Common myeloid progenitor, CD34-positive (primary cell): ENCODE measurements around the gene NFKBIZ. TPM values are rescaled to one million over a fixed set of nuclear protein-coding genes. Genes with fewer than 3 reads are reported as not detected.

ENCODE experiments used
- CTCF ChIA-PET: fragments of 350-600 bp; sonication (Branson Sonifier 250); formaldehyde crosslinking; loops from one replicate; lab custom pipeline; 2021; ENCODE audit warnings: antibody characterized with exemption; lab: Charles Lee
- POLR2A ChIA-PET: fragments of 350-600 bp; sonication (Branson Sonifier 250); formaldehyde crosslinking; loops from one replicate; lab custom pipeline; 2021; ENCODE audit warnings: antibody characterized with exemption; lab: Charles Lee
- DNase-seq, 3 donors: peaks; one replicate each; pipeline versions ENCODE4 v3.0.0 to v3.0.0-alpha.2; 2013
- H3K27ac ChIP-seq, 2 experiments: 1 replicate in 1 of 2; 2 replicates in 1 of 2; pipeline ENCODE4 v1.7.0; 2013; ENCODE audit warnings: inconsistent platforms in 2 of 2, low read length in 2 of 2, mild to moderate bottlenecking in 2 of 2, low read depth in 1 of 2, moderate library complexity in 1 of 2; ENCODE audit not compliant: severe bottlenecking in 2 of 2, insufficient read depth in 1 of 2, poor library complexity in 1 of 2
- H3K27me3 ChIP-seq, 5 experiments: replicated peaks in 2 of 5; 1 replicate in 3 of 5; 2 replicates in 2 of 5; pipeline versions ENCODE4 v1.6.1 to v1.7.0; 2013; ENCODE audit warnings: low read length in 4 of 5, mild to moderate bottlenecking in 2 of 5, moderate library complexity in 2 of 5, inconsistent platforms in 1 of 5; ENCODE audit not compliant: insufficient read depth in 5 of 5, control insufficient read depth in 4 of 5
- H3K36me3 ChIP-seq, 4 experiments: 1 replicate in 2 of 4; 2 replicates in 2 of 4; pipeline versions ENCODE4 v1.6.1 to v1.7.0; 2013; ENCODE audit warnings: low read length in 3 of 4, control low read depth in 1 of 4, mild to moderate bottlenecking in 1 of 4; ENCODE audit not compliant: control insufficient read depth in 4 of 4, insufficient read depth in 4 of 4
- H3K4me1 ChIP-seq, 4 experiments: 1 replicate in 3 of 4; 2 replicates in 1 of 4; pipeline versions ENCODE4 v1.6.1 to v1.7.1; 2013; ENCODE audit warnings: low read length in 3 of 4, mild to moderate bottlenecking in 3 of 4, control low read depth in 1 of 4, inconsistent platforms in 1 of 4, moderate library complexity in 1 of 4; ENCODE audit not compliant: control insufficient read depth in 4 of 4, insufficient read depth in 4 of 4; ENCODE audit errors: control extremely low read depth in 1 of 4
- H3K4me3 ChIP-seq, 7 experiments: 1 replicate in 4 of 7; 2 replicates in 3 of 7; pipeline versions ENCODE4 v1.5.1 to v1.7.0; 2013; ENCODE audit warnings: mild to moderate bottlenecking in 7 of 7, low read length in 6 of 7, moderate library complexity in 6 of 7, inconsistent platforms in 2 of 7, low read depth in 2 of 7, control low read depth in 1 of 7; ENCODE audit not compliant: insufficient read depth in 4 of 7, control insufficient read depth in 1 of 7; ENCODE audit errors: extremely low read depth in 1 of 7
- H3K9me3 ChIP-seq, 5 experiments: 1 replicate in 4 of 5; 2 replicates in 1 of 5; pipeline versions ENCODE4 v1.6.1 to v1.7.1; 2013; ENCODE audit warnings: low read length in 4 of 5, mild to moderate bottlenecking in 2 of 5, inconsistent platforms in 1 of 5, low read depth in 1 of 5, moderate library complexity in 1 of 5; ENCODE audit not compliant: control insufficient read depth in 4 of 5, insufficient read depth in 2 of 5; ENCODE audit errors: control extremely low read depth in 1 of 5
- WGBS: methylation state at CpG from one replicate; pipeline ENCODE4 v1.1.5; 2013; ENCODE audit not compliant: insufficient coverage; 5-methylcytosine and 5-hydroxymethylcytosine counted together
- polyA plus RNA-seq: library from polyadenylated mRNA; unstranded; fragments of 120-200 nt; gene quantifications from one replicate; pipeline ENCODE4 v1.2.1, GENCODE V29; 2013

Gene NFKBIZ
- 211 TPM for polyA plus RNA-seq

DNA sequence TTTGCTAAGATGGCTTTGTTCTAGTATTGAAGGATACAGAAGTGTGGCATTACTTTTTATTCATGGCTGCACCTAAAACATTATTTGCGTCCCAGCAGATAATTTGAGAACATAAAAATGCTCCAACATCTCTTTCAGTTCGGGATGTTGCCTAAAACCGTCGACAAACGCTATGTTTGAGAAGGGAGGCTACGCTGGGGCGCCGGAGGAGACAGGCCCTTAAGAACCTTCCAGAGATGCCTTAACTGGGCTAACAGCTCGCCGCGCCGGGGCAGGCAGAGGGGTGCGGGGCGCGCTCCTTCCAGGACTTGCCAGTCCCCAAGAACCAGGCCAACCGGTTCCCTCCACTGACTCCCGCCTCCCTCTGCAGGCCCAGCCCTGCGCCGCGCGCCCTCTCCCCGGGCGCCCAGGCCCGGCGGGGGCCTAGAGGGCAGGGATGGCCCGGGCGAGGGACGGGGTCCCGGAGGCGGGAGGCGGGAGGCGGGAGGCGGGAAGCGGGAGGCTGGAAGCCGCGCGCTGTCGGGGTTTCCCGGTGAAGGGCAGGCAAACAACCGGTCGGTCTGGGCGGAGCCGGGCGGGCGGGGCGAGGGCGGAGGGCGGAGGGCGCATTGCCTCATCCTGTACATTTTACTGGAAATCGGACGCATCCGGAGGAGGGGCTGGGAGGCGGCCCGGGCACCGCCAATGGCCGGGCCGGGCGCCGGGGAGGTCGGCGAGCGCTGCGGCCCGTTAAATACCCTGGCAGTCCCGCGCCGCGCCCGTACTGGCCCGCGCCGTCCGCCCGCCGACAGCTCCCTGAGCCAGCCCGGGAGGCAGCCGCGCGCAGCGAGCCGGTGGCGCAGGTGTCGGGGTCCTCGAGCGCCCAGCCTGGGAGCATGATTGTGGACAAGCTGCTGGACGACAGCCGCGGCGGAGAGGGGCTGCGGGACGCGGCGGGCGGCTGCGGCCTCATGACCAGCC lies at the start of gene NFKBIZ:
Gene NFKBIZ (plus strand): TSS at position 761 of the 960 bp plus-strand sequence. CDS start 115 bp downstream, at position 876.
- Histone ChIP-seq H3K27me3 (no peaks in the 10 kb centered on the region), H3K27ac (peak within 1 kb of the TSS; percentile 94 to 97), H3K4me1 (peaks cover 14 to 40% (median 24%) of the 10 kb centered on the region in 4 experiments), H3K4me3 (peak within 1 kb of the TSS; percentile 89 to 100 (median 94)), H3K9me3 (no peaks in the 10 kb centered on the region), H3K36me3 (peaks cover 15 to 27% (median 20%) of the 10 kb centered on the region in 4 experiments)
- peak; percentile 91 to 97 (median 97) for DNase-seq
- ChIA-PET POLR2A (interaction anchor here (0.6 to 2.3 kb wide), 21 partner anchors 9 to 380 kb away, joined by 3 to 37 read pairs (median 4); no protein-coding TSS in a partner anchor), CTCF (interaction anchor here (0.8 to 5.1 kb wide), 10 partner anchors 10 to 380 kb away, joined by 3 to 40 read pairs (median 4); no protein-coding TSS in a partner anchor)
- WGBS: 2% methylated on average over 60 of the region's 95 CpGs

DNA sequence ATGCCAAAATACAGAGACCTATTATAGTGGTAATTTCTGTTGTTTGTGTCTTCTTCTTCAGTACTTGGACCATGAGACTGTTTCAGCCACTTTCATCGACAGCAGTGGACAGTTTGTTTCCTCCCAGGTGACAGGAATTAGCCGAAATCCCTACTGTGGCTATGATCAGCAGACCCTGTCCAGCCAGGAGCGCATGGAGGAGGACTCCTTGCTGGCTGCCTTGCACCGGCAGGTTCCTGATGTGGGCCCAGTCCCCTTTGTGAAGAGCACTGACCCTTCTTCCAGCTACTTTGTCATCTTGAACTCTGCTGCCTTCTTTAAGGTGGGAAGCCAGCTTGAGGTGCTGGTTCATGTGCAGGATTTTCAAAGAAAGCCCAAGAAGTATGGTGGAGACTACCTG lies 48.1 kb upstream of the NFKBIZ start:
- CTCF ChIA-PET: interaction anchor here (0.7 to 16.9 kb wide), 6 partner anchors 10 to 424 kb away, joined by 3 to 414 read pairs (median 4); no protein-coding TSS in a partner anchor
- Histone ChIP-seq H3K9me3 (no peaks in the 10 kb centered on the region), H3K4me3 (no peak overlapping the region), H3K27me3 (no peaks in the 10 kb centered on the region), H3K36me3 (peaks cover 0 to 20% (median 11%) of the 10 kb centered on the region in 4 experiments), H3K4me1 (peaks cover 0 to 4% (median 0%) of the 10 kb centered on the region in 4 experiments), H3K27ac (peak overlapping the region in 1 of 2 experiments; percentile 18)
- 95% methylated on average over 3 of the region's 4 CpGs for WGBS
- no peak for DNase-seq
- POLR2A ChIA-PET: no interaction called here

DNA sequence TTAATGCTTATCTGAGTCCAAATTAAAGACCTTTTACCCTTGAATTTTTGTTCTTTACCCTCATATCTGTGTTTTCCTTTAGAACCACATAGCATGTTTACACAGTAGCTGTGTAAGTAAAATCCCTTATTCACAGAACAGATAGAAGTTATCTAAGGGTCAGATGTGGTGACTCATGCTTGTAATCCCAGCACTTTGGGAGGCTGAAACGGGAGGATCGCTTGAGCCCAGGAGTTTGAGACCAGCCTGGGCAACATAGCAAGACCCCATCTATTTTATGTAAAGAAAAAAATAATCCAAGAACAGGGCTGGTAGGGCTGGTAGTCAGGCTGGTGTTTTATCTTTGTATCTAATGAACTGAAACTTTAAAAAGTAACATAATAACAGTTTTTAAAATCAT lies 47.1 kb upstream of the NFKBIZ start:
- ChIA-PET POLR2A (no interaction called here), CTCF (interaction anchor here (0.8 to 16.9 kb wide), 17 partner anchors 9 to 736 kb away, joined by 3 to 414 read pairs (median 4); no protein-coding TSS in a partner anchor)
- WGBS: no CpG with 5 or more reads among the region's 2 CpGs
- Histone ChIP-seq H3K4me1 (peaks cover 0 to 4% (median 0%) of the 10 kb centered on the region in 4 experiments), H3K27ac (no peak overlapping the region), H3K9me3 (no peaks in the 10 kb centered on the region), H3K27me3 (no peaks in the 10 kb centered on the region), H3K36me3 (peaks cover 0 to 21% (median 10%) of the 10 kb centered on the region in 4 experiments), H3K4me3 (no peak overlapping the region)
- DNase-seq: no peak

DNA sequence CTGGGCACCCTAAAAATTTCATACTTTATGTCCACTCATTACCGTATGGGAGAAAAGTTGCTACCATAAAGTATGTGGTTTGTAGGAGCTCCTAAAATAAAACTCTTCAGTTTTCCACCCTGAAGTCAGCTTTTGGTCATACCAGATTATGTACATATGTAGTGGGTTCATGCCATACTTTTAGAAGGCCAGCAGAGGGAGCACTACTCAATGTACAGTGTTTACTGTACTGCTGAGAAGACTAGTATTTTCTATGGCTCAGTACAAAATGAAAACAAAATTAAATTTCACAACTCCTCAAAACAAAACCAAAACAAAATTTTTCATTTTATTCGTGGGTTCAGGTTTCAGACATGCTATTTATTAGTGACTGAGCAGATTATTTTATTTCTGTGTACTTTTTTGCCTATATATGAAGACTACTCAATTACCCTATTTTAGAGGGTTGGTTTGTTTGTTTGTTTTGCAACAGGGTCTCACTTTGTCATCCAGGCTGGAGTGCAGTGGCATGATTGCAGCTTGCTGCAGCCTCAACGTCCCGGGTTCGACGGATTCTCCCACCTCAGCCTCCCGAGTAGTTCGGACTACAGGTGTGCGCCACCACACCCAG lies 46.0 kb upstream of the NFKBIZ start:
- Histone ChIP-seq H3K27ac (no peak overlapping the region), H3K9me3 (no peaks in the 10 kb centered on the region), H3K27me3 (no peaks in the 10 kb centered on the region), H3K36me3 (peaks cover 0 to 18% (median 10%) of the 10 kb centered on the region in 4 experiments), H3K4me3 (peak overlapping the region in 1 of 7 experiments; percentile 51), H3K4me1 (peaks cover 0 to 4% (median 0%) of the 10 kb centered on the region in 4 experiments)
- ChIA-PET POLR2A (no interaction called here), CTCF (interaction anchor here (0.7 to 16.9 kb wide), 22 partner anchors 11 to 735 kb away, joined by 3 to 414 read pairs (median 4); partner anchors contain the start of gene NXPE3)
- WGBS: 99% methylated on average over 7 of the region's 9 CpGs
- DNase-seq: peak; percentile 80 to 95 (median 91)

GRCh38 chr3:101803939-101804338 lies 45.4 kb upstream of the NFKBIZ start:
- Histone ChIP-seq H3K4me3 (no peak overlapping the region), H3K27me3 (no peaks in the 10 kb centered on the region), H3K4me1 (peaks cover 0 to 6% (median 3%) of the 10 kb centered on the region in 4 experiments), H3K27ac (no peak overlapping the region), H3K36me3 (peaks cover 0 to 16% (median 10%) of the 10 kb centered on the region in 4 experiments), H3K9me3 (no peaks in the 10 kb centered on the region)
- no peak for DNase-seq
- ChIA-PET CTCF (interaction anchor here (0.7 to 16.9 kb wide), 6 partner anchors 11 to 422 kb away, joined by 3 to 414 read pairs (median 3); no protein-coding TSS in a partner anchor), POLR2A (no interaction called here)
- WGBS: no CpG with 5 or more reads among the region's 3 CpGs

GRCh38 chr3:101806491-101806890 lies 42.8 kb upstream of the NFKBIZ start:
- peaks cover 0 to 11% (median 7%) of the 10 kb centered on the region in 4 experiments for H3K36me3 ChIP-seq
- WGBS: 100% methylated on average over 1 of the region's 1 CpG
- H3K9me3 ChIP-seq: no peaks in the 10 kb centered on the region
- CTCF ChIA-PET: interaction anchor here (1.2 to 16.9 kb wide), 7 partner anchors 45 to 736 kb away, joined by 3 to 414 read pairs (median 3); no protein-coding TSS in a partner anchor
- H3K27me3 ChIP-seq: no peaks in the 10 kb centered on the region
- POLR2A ChIA-PET: no interaction called here
- H3K27ac ChIP-seq: no peak overlapping the region
- peaks cover 4 to 24% (median 17%) of the 10 kb centered on the region in 4 experiments for H3K4me1 ChIP-seq
- no peak overlapping the region for H3K4me3 ChIP-seq
- no peak for DNase-seq
